GM21423 (cell line): ENCODE measurements around the gene CFLAR.
"Not testable (repeated sequence)": the region's sequence is repeated elsewhere in the genome, so short reads cannot be mapped to it uniquely, and the experiment has no call there.

Source experiments
- ATAC-seq: cut with Tn5 transposase; IDR thresholded peaks from one replicate; pipeline ENCODE4 v1.9.1; 2021; ENCODE audit warnings: mild to moderate bottlenecking, moderate library complexity; ENCODE audit not compliant: unreplicated experiment

Gene CFLAR

GRCh38 chr2:201174687-201175086 is 58.7 kb downstream of the CFLAR start:
- no peak for ATAC-seq

DNA sequence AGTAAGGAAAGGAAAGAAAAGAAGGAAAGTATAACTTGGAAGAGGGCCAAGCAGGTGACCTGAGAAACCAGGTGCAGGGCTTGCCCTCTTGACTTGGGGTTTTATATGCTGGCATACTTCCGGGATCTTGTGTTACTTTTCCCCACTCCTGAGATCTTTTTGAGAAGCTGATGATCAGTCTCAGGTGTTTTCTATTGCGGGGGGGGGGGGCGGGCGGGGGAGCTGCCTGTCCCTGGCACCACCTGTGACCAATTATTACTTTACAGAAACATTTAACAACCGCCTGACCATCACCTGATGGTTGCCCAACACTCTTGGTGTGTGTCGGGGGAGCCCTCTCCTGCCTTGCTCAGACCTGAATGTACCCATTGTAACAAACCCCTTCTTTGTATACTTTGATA is 60.1 kb downstream of the CFLAR start:
- no peak for ATAC-seq

GRCh38 chr2:201180010-201180409 is 64.0 kb downstream of the CFLAR start:
- no peak for ATAC-seq

GRCh38 chr2:201182650-201183364 is 66.8 kb downstream of the CFLAR start, which contains the start of gene CASP10:
TSS of gene CASP10 (plus strand) at chr2:201183141. CDS start at chr2:201185778, 2,637 bp downstream.
- peak; percentile 78 for ATAC-seq

- peak; percentile 21 for ATAC-seq
These were observed 67.4 kb downstream of the CFLAR start for GRCh38 chr2:201183365-201183727.

DNA sequence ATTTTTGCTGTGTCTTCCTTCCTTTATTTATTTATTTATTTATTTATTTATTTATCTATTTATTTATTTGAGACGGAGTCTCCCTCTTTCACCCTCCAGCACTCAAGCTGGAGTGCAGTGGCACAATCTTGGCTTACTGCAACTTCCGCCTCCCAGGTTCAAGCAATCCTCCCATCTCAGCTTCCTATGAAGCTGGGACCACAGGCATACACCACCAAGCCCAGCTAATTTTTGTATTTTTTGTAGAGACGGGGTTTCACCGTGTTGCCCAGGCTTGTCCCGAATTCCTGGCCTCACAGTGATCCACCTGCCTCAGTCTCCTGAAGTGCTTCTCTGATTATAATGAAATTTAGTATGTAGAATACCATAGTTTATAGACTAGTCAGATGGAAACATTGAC is 67.9 kb downstream of the CFLAR start:
- not testable (repeated sequence) for ATAC-seq

DNA sequence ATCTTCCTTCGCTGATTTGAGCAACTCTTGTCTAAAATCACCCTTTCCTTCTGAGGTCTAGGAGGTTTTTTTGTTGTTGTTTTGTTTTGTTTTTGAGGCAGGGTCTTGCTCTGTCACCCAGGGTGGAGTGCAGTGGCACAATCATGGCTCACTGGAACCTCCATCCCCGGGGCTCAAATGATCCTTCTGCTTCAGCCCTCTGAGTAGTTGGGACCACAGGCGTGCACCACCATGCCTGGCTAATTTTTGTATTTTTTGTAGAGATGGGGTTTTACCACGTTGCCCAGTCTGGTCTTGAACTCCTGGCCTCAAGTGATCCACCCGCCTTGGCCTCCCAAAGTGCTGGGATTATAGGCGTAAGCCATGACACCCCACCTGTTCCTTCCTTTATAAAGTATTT is 68.3 kb downstream of the CFLAR start:
- ATAC-seq, result not testable (repeated sequence)

DNA sequence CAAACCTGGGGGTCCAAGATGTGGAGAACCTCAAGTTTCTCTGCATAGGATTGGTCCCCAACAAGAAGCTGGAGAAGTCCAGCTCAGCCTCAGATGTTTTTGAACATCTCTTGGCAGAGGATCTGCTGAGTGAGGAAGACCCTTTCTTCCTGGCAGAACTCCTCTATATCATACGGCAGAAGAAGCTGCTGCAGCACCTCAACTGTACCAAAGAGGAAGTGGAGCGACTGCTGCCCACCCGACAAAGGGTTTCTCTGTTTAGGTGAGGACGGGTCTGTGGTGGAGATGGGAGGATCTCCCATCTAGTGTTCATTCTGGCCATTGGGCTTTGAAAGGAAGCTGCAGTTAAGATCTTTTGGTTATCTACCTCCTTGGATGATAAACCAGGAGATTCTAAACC is 69.9 kb downstream of the CFLAR start:
- ATAC-seq, result no peak

GRCh38 chr2:201186982-201187381 is 71.0 kb downstream of the CFLAR start:
- ATAC-seq, result no peak

GRCh38 chr2:201188449-201188848 is 72.5 kb downstream of the CFLAR start:
- no peak for ATAC-seq

GRCh38 chr2:201191132-201191875 is 75.3 kb downstream of the CFLAR start:
- ATAC-seq, result no peak

DNA sequence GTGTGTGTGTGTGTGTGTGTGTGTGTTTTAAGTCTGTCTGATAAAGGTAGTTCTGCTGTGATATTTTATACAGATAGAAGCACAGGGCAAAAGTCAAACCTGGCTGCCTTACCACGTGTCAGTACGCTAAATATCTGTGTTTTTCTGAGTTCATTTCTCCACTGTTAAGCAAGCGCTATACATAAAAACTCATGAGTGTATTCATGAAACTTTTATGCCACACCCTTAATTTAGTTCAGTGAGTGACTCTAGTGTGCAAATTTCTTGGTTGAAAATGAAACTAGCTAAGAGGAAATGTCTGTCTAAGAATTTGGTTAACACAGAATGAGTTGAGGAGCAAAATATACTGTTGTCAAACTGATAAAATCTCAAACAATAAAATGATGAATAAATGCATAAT is 78.1 kb downstream of the CFLAR start:
- ATAC-seq, result peak; percentile 91

DNA sequence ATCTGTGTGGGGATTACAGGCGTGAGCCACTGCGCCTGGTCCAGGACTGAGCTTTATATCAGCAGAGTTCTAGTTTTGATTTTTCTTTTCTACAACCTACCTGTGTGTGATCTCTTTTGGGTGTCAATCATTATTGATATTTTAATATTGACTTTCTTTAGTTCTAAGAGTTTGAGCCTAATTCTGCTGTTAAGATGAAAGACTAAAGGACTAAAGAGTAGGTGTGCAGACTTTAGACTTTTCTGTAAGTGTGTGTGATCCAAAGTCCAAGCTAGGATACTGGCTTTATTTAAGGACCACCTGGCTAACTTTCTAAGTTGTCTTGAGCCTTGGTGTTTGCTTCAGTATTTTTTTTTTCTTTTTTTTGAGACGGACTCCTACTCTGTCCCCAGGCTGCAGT is 79.4 kb downstream of the CFLAR start:
- ATAC-seq, result no peak

- ATAC-seq, result no peak
These were observed 80.0 kb downstream of the CFLAR start for GRCh38 chr2:201196003-201196402.

DNA sequence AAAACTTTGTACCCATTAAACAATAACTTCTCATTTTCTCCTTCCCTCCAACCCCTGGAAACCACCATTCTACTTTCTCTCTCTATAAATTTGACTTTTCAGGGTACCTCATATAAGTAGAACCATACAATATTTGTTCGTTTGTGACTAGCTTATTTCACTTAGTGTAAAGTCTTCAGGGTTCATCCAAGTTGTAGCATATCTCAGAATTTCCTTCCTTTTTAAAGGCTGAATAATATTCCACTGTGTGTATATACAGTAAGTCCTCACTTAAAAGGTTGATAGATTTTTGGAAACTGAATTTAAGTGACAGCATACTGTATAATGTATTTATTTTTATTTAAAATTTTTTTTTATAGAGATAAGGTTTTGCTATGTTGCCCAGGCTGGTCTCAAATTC is 80.8 kb downstream of the CFLAR start:
- no peak for ATAC-seq

GRCh38 chr2:201197781-201198180 is 81.8 kb downstream of the CFLAR start:
- no peak for ATAC-seq

- no peak for ATAC-seq
These were observed 83.9 kb downstream of the CFLAR start for GRCh38 chr2:201199847-201200246.

DNA sequence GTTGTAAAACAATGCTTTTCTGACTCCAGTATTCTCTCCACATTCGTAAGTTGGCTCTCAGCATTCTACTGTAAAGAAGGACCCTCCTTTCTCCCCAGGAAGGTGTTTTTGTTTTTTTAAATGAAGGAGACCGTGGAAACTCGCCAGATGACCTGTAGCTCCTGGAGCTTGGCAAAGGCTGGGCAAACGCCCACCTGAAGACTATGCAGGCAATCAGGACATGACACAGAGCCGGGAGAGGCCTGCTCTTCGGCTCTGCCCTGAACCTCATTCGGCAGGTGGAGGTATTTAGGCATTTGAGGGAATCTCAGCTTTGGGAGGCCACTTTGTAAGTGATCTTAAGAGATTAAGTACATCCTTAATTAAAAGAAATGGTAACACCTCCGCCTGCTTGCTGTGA is 84.4 kb downstream of the CFLAR start:
- ATAC-seq, result no peak

DNA sequence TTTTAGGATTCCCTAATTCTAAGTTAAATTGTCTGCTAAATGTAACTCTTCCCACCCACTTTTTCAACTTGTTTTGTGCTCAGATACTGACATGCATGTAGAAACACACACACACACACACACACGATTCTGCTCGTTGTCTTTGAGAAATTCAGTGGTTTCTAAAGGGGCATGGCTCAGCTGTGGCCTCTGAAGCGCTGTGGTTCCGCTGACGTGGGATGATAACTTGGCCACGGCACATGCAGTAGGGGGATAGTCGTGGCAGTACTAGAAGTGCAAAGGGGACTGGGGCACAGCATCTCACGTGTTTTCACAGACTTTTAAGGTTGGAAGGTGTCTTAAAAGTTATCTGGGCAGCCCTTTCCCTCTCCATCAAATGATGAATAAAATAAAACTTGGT is 85.4 kb downstream of the CFLAR start:
- no peak for ATAC-seq

DNA sequence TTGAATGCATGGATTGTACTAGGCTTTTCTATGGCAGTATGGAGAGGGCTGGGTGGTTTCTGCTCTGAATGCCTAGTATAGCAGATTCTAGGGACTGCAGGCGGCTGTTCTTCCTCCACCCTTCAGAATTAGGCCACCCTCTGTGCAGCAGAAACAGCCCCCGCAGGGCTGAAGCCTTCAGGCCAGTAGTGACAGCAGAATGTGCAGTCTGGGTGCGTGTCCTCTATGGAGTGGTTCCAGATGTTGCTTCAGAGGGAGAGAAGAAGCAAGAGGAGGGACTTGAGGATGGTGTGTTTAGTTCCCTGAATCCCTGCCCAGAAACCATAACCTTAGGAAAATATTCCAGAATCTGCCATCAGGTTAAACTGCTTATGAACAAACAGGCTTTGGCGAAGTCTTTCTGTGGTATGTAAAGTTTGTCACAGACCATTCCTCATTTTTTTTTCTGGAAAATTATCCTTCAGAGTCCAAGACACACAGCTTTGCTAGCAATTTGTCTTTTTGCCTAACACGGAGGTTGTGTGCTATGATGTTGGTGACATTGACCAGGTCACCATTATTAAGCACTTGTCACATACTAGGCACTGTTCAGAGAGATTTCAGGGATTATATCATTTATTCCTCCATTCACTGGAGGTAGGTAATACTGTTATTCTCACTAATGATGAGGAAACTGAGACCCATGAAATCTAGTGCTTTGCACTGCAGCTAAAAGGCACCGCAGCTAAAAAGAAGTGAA is 88.1 kb downstream of the CFLAR start:
- no peak for ATAC-seq

GRCh38 chr2:201204655-201205514 is 88.9 kb downstream of the CFLAR start:
- peak; percentile 40 for ATAC-seq
